GM12892 (cell line): ENCODE results near the gene DNTT.

Experiments used
- POLR2A ChIP-seq: IDR thresholded peaks from 2 replicates; pipeline ENCODE4 v1.6.1; 2011; ENCODE audit warnings: low read depth, low read length, control low read depth
- POLR2AphosphoS5 ChIP-seq: IDR thresholded peaks from 2 replicates; pipeline ENCODE4 v1.6.1; 2011; ENCODE audit warnings: low read depth, low read length, control low read depth

GRCh38 chr10:96358851-96359540, 54.8 kb downstream of the DNTT start, which contains the start of gene OPALIN:
- TF ChIP-seq POLR2A (no peak), POLR2AphosphoS5 (no peak)
